NCI-H2107 (cell line): ENCODE measurements around the gene RUFY4.
"Not testable (repeated sequence)": the region's sequence is repeated elsewhere in the genome, so short reads cannot be mapped to it uniquely, and the experiment has no call there.

Source experiments
- DNase-seq: peaks from one replicate; lab custom pipeline; 2025; lab: John Stamatoyannopoulos, UW

The RUFY4 gene

GRCh38 chr2:218031261-218031660 lies 37.8 kb upstream of the RUFY4 start:
- DNase-seq, result no peak

GRCh38 chr2:218031771-218032257 lies 37.2 kb upstream of the RUFY4 start:
- no peak for DNase-seq

GRCh38 chr2:218032336-218033171 lies 36.5 kb upstream of the RUFY4 start:
- no peak for DNase-seq

- no peak for DNase-seq
Observed at GRCh38 chr2:218033208-218033589, 35.9 kb upstream of the RUFY4 start.

GRCh38 chr2:218033590-218034496 lies 35.2 kb upstream of the RUFY4 start:
- no peak for DNase-seq

GRCh38 chr2:218034497-218035213 lies 34.4 kb upstream of the RUFY4 start:
- peak; percentile 44 for DNase-seq

GRCh38 chr2:218035463-218036100 lies 33.5 kb upstream of the RUFY4 start:
- DNase-seq, result no peak

GRCh38 chr2:218036371-218036770 lies 32.7 kb upstream of the RUFY4 start:
- DNase-seq, result no peak

GRCh38 chr2:218039171-218039570 lies 29.9 kb upstream of the RUFY4 start:
- no peak for DNase-seq

GRCh38 chr2:218040883-218041282 lies 28.2 kb upstream of the RUFY4 start:
- no peak for DNase-seq

GRCh38 chr2:218041302-218042168 lies 27.5 kb upstream of the RUFY4 start:
- DNase-seq, result no peak

- no peak for DNase-seq
Observed at GRCh38 chr2:218043100-218043499, 26.0 kb upstream of the RUFY4 start.

- no peak for DNase-seq
Observed at GRCh38 chr2:218043701-218044109, 25.3 kb upstream of the RUFY4 start.

- not testable (repeated sequence) for DNase-seq
Observed at GRCh38 chr2:218044599-218044998, 24.5 kb upstream of the RUFY4 start.

- DNase-seq, result no peak
Observed at GRCh38 chr2:218046238-218046637, 22.8 kb upstream of the RUFY4 start.

GRCh38 chr2:218047536-218048225 lies 21.4 kb upstream of the RUFY4 start:
- DNase-seq, result no peak

GRCh38 chr2:218051903-218052302 lies 17.1 kb upstream of the RUFY4 start:
- DNase-seq, result no peak

- no peak for DNase-seq
Observed at GRCh38 chr2:218059289-218059688, 9.8 kb upstream of the RUFY4 start.

GRCh38 chr2:218060118-218060517 lies 8.9 kb upstream of the RUFY4 start:
- no peak for DNase-seq
